ENCODE results near the gene ZNF362. TPM values are rescaled to one million over a fixed set of nuclear protein-coding genes. Genes with fewer than 3 reads are reported as not detected.

ZNF362 gene
- total and polyA plus RNA-seq, 2 of the 13 experiments (the other 11 are each of a cell fraction or from before 2014, with no cell fraction given) = 8.3 to 14.2 TPM

GRCh38 chr1:33241866-33242265, 14.4 kb upstream of the ZNF362 start:
- no peaks in the 10 kb centered on the region for H3K27me3 ChIP-seq (ENCODE audit: control insufficient read depth in 1 of 2, insufficient read depth in 2 of 2, low read length in 2 of 2)
- no peak for DNase-seq (ENCODE audit: low spot score)
- BruUV-seq (replicated peaks) = no TSS peak
- no peaks in the 10 kb centered on the region for H4K20me1 ChIP-seq (ENCODE audit: insufficient read depth, low read length)
- in situ Hi-C loops (cut with HindIII; ENCODE audit: extremely low pct_ligation_motif_present, low pct_unique_long_range_greater_than_20kb) = no loop called here
- no peak for FAIRE-seq
- no peak for ATAC-seq
- H3K9ac ChIP-seq (ENCODE audit: insufficient read depth, low read depth, low read length) = no peak overlapping the region
- no peak overlapping the region for H3K4me2 ChIP-seq (ENCODE audit: low read depth, low read length)
- H3K36me3 ChIP-seq (replicated peaks in 1 of 2; ENCODE audit: control insufficient read depth in 1 of 2, insufficient read depth in 2 of 2, low read length in 2 of 2) = no peaks in the 10 kb centered on the region
- H3K9me3 ChIP-seq (ENCODE audit: low read length) = no peaks in the 10 kb centered on the region
- H3K79me2 ChIP-seq (ENCODE audit: insufficient read depth, low read length) = no peaks in the 10 kb centered on the region
- intact Hi-C loops (cut with micrococcal nuclease; ENCODE audit: unreplicated experiment) = no loop called here
- H3K27ac ChIP-seq (ENCODE audit: extremely low read length, insufficient read depth, low read length) = no peak overlapping the region
- no peak overlapping the region for H2AFZ ChIP-seq (ENCODE audit: low read length)
- POLR2A ChIA-PET = no interaction called here
- WGBS (ENCODE audit: low lambda C conversion rate) = 54% methylated on average over 4 of the region's 4 CpGs
- H3K4me3 ChIP-seq (replicated peaks in 1 of 3; ENCODE audit: insufficient read depth in 1 of 3, low read depth in 2 of 3, low read length in 3 of 3) = no peak overlapping the region
- TF ChIP-seq SNRNP70 (IDR thresholded peaks at IDR 0.05; ENCODE audit: low read depth, low read length) (no peak), ZNF557 (CRISPR knock-in tag; IDR thresholded peaks at IDR 0.05) (no peak), PLRG1 (conservative IDR thresholded peaks at IDR 0.05) (no peak), KLF9 (CRISPR knock-in tag; IDR thresholded peaks at IDR 0.05; ENCODE audit: low read depth) (no peak), ZNF138 (CRISPR knock-in tag; IDR thresholded peaks at IDR 0.05; ENCODE audit: low read depth) (no peak), GPN1 (CRISPR knock-in tag; IDR thresholded peaks at IDR 0.05; ENCODE audit: borderline replicate concordance) (no peak), SIN3A (IDR thresholded peaks at IDR 0.05; ENCODE audit: borderline replicate concordance, low read depth, low read length) (no peak), ISL2 (CRISPR knock-in tag; IDR thresholded peaks at IDR 0.05) (no peak), ZNF543 (CRISPR knock-in tag; IDR thresholded peaks at IDR 0.05) (no peak), ZNF501 (CRISPR knock-in tag; IDR thresholded peaks at IDR 0.05) (no peak), DRAP1 (CRISPR knock-in tag; IDR thresholded peaks at IDR 0.05) (no peak), ZNF326 (CRISPR knock-in tag; IDR thresholded peaks at IDR 0.05; ENCODE audit: borderline replicate concordance) (no peak), ARID3A (IDR thresholded peaks at IDR 0.05; ENCODE audit: low read depth, low read length) (no peak), ZMYM2 (CRISPR knock-in tag; IDR thresholded peaks at IDR 0.05) (no peak), TCF7 (IDR thresholded peaks at IDR 0.05; ENCODE audit: low read depth) (no peak), NAIF1 (CRISPR knock-in tag; IDR thresholded peaks at IDR 0.05; ENCODE audit: borderline replicate concordance) (no peak), ZNF44 (CRISPR knock-in tag; IDR thresholded peaks at IDR 0.05) (no peak)
- TF ChIP-seq, protein P1, sequence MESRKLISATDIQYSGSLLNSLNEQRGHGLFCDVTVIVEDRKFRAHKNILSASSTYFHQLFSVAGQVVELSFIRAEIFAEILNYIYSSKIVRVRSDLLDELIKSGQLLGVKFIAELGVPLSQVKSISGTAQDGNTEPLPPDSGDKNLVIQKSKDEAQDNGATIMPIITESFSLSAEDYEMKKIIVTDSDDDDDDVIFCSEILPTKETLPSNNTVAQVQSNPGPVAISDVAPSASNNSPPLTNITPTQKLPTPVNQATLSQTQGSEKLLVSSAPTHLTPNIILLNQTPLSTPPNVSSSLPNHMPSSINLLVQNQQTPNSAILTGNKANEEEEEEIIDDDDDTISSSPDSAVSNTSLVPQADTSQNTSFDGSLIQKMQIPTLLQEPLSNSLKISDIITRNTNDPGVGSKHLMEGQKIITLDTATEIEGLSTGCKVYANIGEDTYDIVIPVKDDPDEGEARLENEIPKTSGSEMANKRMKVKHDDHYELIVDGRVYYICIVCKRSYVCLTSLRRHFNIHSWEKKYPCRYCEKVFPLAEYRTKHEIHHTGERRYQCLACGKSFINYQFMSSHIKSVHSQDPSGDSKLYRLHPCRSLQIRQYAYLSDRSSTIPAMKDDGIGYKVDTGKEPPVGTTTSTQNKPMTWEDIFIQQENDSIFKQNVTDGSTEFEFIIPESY (CRISPR knock-in tag; IDR thresholded peaks at IDR 0.05) = no peak
- H3K4me1 ChIP-seq (ENCODE audit: insufficient read depth, low read length) = peaks cover 75% of the 10 kb centered on the region
- CTCF ChIA-PET (ENCODE audit: low intra/inter-chr PET ratio, low total read pairs) = no interaction called here

Data from HepG2 (cell line).